A549 (cell line): ENCODE data around the gene EYA2. TPM values are rescaled to one million over a fixed set of nuclear protein-coding genes. Genes with fewer than 3 reads are reported as not detected.

Source experiments
- ATAC-seq, 2 experiments: fragments of 200-7000 bp in 1 of 2; fragments of >200 bp in 1 of 2; cut with Nextera tagmentation in 1 of 2; cut with Tn5 transposase in 1 of 2; 3 replicates each; pipeline versions ENCODE4 v1.8.0 to v1.9.1; 2018 to 2020; ENCODE audit warnings: mild to moderate bottlenecking in 1 of 2, moderate library complexity in 1 of 2
- CTCF ChIA-PET: fragments of 300-600 bp; sonication (Branson Sonifier 250); formaldehyde crosslinking; extraction: SDS; loops from one replicate; lab custom pipeline; 2021; ENCODE audit warnings: antibody characterized with exemption, inconsistent platforms; lab: Yijun Ruan, JAX
- POLR2A ChIA-PET: fragments of 350-600 bp; formaldehyde crosslinking; extraction: SDS; loops from one replicate; lab custom pipeline; 2021; ENCODE audit warnings: antibody characterized with exemption, inconsistent platforms; lab: Yijun Ruan, JAX
- DNase-seq, 2 experiments: peaks; one replicate each; pipeline versions ENCODE4 v3.0.0 to v3.0.0-alpha.2; 2011 to 2016; ENCODE audit warnings: low read depth in 1 of 2, low spot score in 1 of 2
- FAIRE-seq: peaks from 2 replicates; lab custom pipeline; 2011; peaks lifted over from hg19 to GRCh38; lab: Jason Lieb, UNC
- H3K27ac ChIP-seq, 2 experiments: fragments of >200 bp; sonication (Bioruptor Twin); formaldehyde crosslinking; 3 replicates each; pipeline ENCODE4 v1.5.1; 2016 to 2017
- H3K4me1 ChIP-seq: fragments of >200 bp; sonication (Bioruptor Twin); formaldehyde crosslinking; 3 replicates; pipeline ENCODE4 v1.6.1; 2016
- H3K4me2 ChIP-seq: fragments of >200 bp; sonication (Bioruptor Twin); formaldehyde crosslinking; 3 replicates; pipeline ENCODE4 v1.6.1; 2016
- H3K4me3 ChIP-seq: fragments of >200 bp; sonication (Bioruptor Twin); formaldehyde crosslinking; 3 replicates; pipeline ENCODE4 v1.5.1; 2016
- H3K9me3 ChIP-seq: fragments of >200 bp; sonication (Bioruptor Twin); formaldehyde crosslinking; 3 replicates; pipeline ENCODE4 v1.6.1; 2016
- ATOH8 ChIP-seq: fragments of 250-450 bp; sonication (Bioruptor Pico); IDR thresholded peaks from 2 replicates; pipeline ENCODE4 v1.5.0; 2020; ENCODE audit warnings: low read depth, mild to moderate bottlenecking, moderate library complexity
- BCL3 ChIP-seq: fragments of >200 bp; sonication (Bioruptor Twin); formaldehyde crosslinking; IDR thresholded peaks from 3 replicates; pipeline ENCODE4 v1.6.1; 2016
- CEBPB ChIP-seq, 2 experiments: fragments of >200 bp in 1 of 2; sonication (Bioruptor Twin) in 1 of 2; formaldehyde crosslinking in 1 of 2; IDR thresholded peaks; 2 replicates each; pipeline ENCODE4 v1.6.1; 2012 to 2016
- CTCF ChIP-seq: fragments of >200 bp; sonication (Bioruptor Twin); formaldehyde crosslinking; IDR thresholded peaks from 3 replicates; pipeline ENCODE4 v1.5.1; 2016
- ELK1 ChIP-seq: fragments of 150-350 bp; IDR thresholded peaks from 2 replicates; pipeline ENCODE4 v1.6.1; 2014; ENCODE audit warnings: low read depth, mild to moderate bottlenecking, low read length
- EP300 ChIP-seq, 2 experiments: fragments of >200 bp; sonication (Bioruptor Twin); formaldehyde crosslinking; IDR thresholded peaks; 2 replicates in 1 of 2; 3 replicates in 1 of 2; pipeline ENCODE4 v1.6.1; 2016 to 2017
- ESRRA ChIP-seq: fragments of 150-350 bp; IDR thresholded peaks from 2 replicates; pipeline ENCODE4 v1.6.1; 2014; ENCODE audit warnings: mild to moderate bottlenecking, low read length, borderline replicate concordance
- FOSB ChIP-seq: fragments of 250-450 bp; sonication (Bioruptor Pico); IDR thresholded peaks from 2 replicates; pipeline ENCODE4 v1.5.0; 2020; ENCODE audit warnings: mild to moderate bottlenecking, moderate library complexity
- GATA3 ChIP-seq: IDR thresholded peaks from 2 replicates; pipeline ENCODE4 v1.6.1; 2012; ENCODE audit warnings: borderline replicate concordance
- HDAC2 ChIP-seq: fragments of 200-600 bp; sonication (generic); IDR thresholded peaks from 2 replicates; pipeline ENCODE4 v1.6.1; 2016
- HEYL ChIP-seq: fragments of 250-450 bp; sonication (Bioruptor Pico); IDR thresholded peaks from 2 replicates; pipeline ENCODE4 v1.8.0; 2021; ENCODE audit warnings: mild to moderate bottlenecking, moderate library complexity
- HOXB5 ChIP-seq: fragments of 250-450 bp; sonication (Bioruptor Pico); IDR thresholded peaks from 2 replicates; pipeline ENCODE4 v1.5.0; 2020; ENCODE audit warnings: mild to moderate bottlenecking, moderate library complexity
- JUNB ChIP-seq: fragments of >200 bp; sonication (Bioruptor Twin); formaldehyde crosslinking; IDR thresholded peaks from 2 replicates; pipeline ENCODE4 v1.6.1; 2016
- KDM1A ChIP-seq: fragments of 200-600 bp; sonication (generic); IDR thresholded peaks from 2 replicates; pipeline ENCODE4 v1.6.1; 2016; ENCODE audit warnings: low read depth, mild to moderate bottlenecking
- MAX ChIP-seq: IDR thresholded peaks from 2 replicates; pipeline ENCODE4 v1.6.1; 2012
- MYC ChIP-seq: IDR thresholded peaks from 2 replicates; pipeline ENCODE4 v1.6.1; 2012; ENCODE audit warnings: mild to moderate bottlenecking, inconsistent platforms, low read length, improper control_type of control experiment, borderline replicate concordance
- NR3C1 ChIP-seq: fragments of >200 bp; sonication (Bioruptor Twin); formaldehyde crosslinking; IDR thresholded peaks from 3 replicates; pipeline ENCODE4 v1.6.1; 2017
- POLR2A ChIP-seq: IDR thresholded peaks from 2 replicates; pipeline ENCODE4 v1.6.1; 2012; ENCODE audit warnings: mild to moderate bottlenecking, low read length
- POLR2AphosphoS2 ChIP-seq: conservative IDR thresholded peaks from 2 replicates; pipeline ENCODE4 v1.6.1; 2012; ENCODE audit warnings: low read length, improper control_type of control experiment, inconsistent platforms
- RAD21 ChIP-seq, 2 experiments: fragments of >200 bp in 1 of 2; sonication (Bioruptor Twin) in 1 of 2; formaldehyde crosslinking in 1 of 2; IDR thresholded peaks in 1 of 2; conservative IDR thresholded peaks in 1 of 2; 2 replicates in 1 of 2; 3 replicates in 1 of 2; pipeline ENCODE4 v1.6.1; 2012 to 2018; ENCODE audit warnings: inconsistent platforms in 1 of 2
- SMC3 ChIP-seq: fragments of >200 bp; sonication (Bioruptor Twin); formaldehyde crosslinking; IDR thresholded peaks from 3 replicates; pipeline ENCODE4 v1.6.1; 2018; ENCODE audit warnings: inconsistent platforms
- TP53 ChIP-seq: fragments of 250-450 bp; sonication (Bioruptor Pico); IDR thresholded peaks from 2 replicates; pipeline ENCODE4 v1.5.0; 2021; ENCODE audit warnings: mild to moderate bottlenecking, moderate library complexity
- ZC3H11A ChIP-seq: fragments of 450-650 bp; IDR thresholded peaks from 2 replicates; pipeline ENCODE4 v1.6.1; 2014; ENCODE audit warnings: antibody characterized with exemption, mild to moderate bottlenecking
- ZSCAN20 ChIP-seq: fragments of 250-450 bp; sonication (Bioruptor Pico); IDR thresholded peaks from 2 replicates; pipeline ENCODE4 v1.8.0; 2022; ENCODE audit warnings: mild to moderate bottlenecking, moderate library complexity
- WGBS: methylation state at CpG from one replicate; pipeline ENCODE4 v1.1.6; 2017; ENCODE audit errors: missing lambda C conversion rate; 5-methylcytosine and 5-hydroxymethylcytosine counted together
- polyA plus RNA-seq, 4 experiments: library from polyadenylated mRNA; depleted of rRNA in 3 of 4; stranded (reverse); fragments of >200 nt; fragmentation: RNase III in 1 of 4; extraction: RNeasy Plus Mini Kit Qiagen cat#74134 plus additional on column Dnase treatment in 1 of 4; gene quantifications; 2 replicates in 3 of 4; 3 replicates in 1 of 4; pipeline ENCODE4 v1.2.3, GENCODE V29; 2011 to 2017

The EYA2 gene
- polyA plus RNA-seq, 2 of the 4 experiments (the other 2 are of a cell fraction) = 4.5 to 4.6 TPM

- 31% methylated on average over 31 of the region's 34 CpGs for WGBS
- FAIRE-seq (no peak), DNase-seq (peak; percentile 69 to 86), ATAC-seq (peak; percentile 71 to 73)
- peak overlapping the region; percentile 57 for H3K4me2 ChIP-seq
- no peak overlapping the region for H3K4me3 ChIP-seq
- CTCF ChIA-PET = interaction anchor here (0.5 to 17.7 kb wide), 37 partner anchors 8 to 1377 kb away, joined by 3 to 267 read pairs (median 4); partner anchors contain the start of gene NCOA3
- POLR2A ChIA-PET = interaction anchor here (0.6 to 1.2 kb wide), 3 partner anchors 137 to 460 kb away, joined by 3 to 11 read pairs (median 7); no protein-coding TSS in a partner anchor
- TF ChIP-seq EP300 (IDR thresholded peaks at IDR 0.05) = no peak
- TF ChIP-seq SMC3 = peak; percentile 96
- TF ChIP-seq RAD21 (conservative IDR thresholded peaks at IDR 0.05 in 1 of 2, IDR thresholded peaks at IDR 0.05 in 1 of 2) = peak; percentile 96 to 98
- no peak for TF ChIP-seq ESRRA
- 0 out of 2 replicates have a peak, but pooled peaks have one; percentile 47 for TF ChIP-seq HOXB5 (CRISPR knock-in tag)
- peak; percentile 21; the same call in 1 of the 2 replicates for TF ChIP-seq ATOH8 (CRISPR knock-in tag)
- TF ChIP-seq MAX = peak; percentile 62; the same call in 1 of the 2 replicates
- peak; percentile 33 to 71; a peak in 3 of 4 replicates for TF ChIP-seq CEBPB (IDR thresholded peaks at IDR 0.05)
- 0 out of 2 replicates have a peak, but pooled peaks have one; percentile 28 for TF ChIP-seq MYC
- TF ChIP-seq CTCF = peak; percentile 98
- H3K27ac ChIP-seq = peak overlapping the region; percentile 75 to 87
- peaks cover 22% of the 10 kb centered on the region for H3K4me1 ChIP-seq
- no peaks in the 10 kb centered on the region for H3K9me3 ChIP-seq
Observed at GRCh38 chr20:47196091-47197081, 301.7 kb downstream of the EYA2 start.

GRCh38 chr20:47198254-47198671 lies 303.6 kb downstream of the EYA2 start:
- Histone ChIP-seq H3K4me2 (no peak overlapping the region), H3K27ac (peak overlapping the region; percentile 84 to 87), H3K4me3 (no peak overlapping the region), H3K4me1 (peaks cover 23% of the 10 kb centered on the region), H3K9me3 (no peaks in the 10 kb centered on the region)
- DNase-seq (no peak), FAIRE-seq (no peak), ATAC-seq (no peak)
- WGBS = 58% methylated on average over 3 of the region's 3 CpGs
- ChIA-PET POLR2A (interaction anchor here (0.5 kb wide), 1 partner anchor 74 kb away, joined by 3 read pairs; no protein-coding TSS in a partner anchor), CTCF (interaction anchor here (0.8 to 17.7 kb wide), 13 partner anchors 13 to 1422 kb away, joined by 3 to 267 read pairs (median 4); no protein-coding TSS in a partner anchor)
- no peak for TF ChIP-seq HEYL
- peak; percentile 55; the same call in 1 of the 2 replicates for TF ChIP-seq HDAC2
- TF ChIP-seq KDM1A = 0 out of 2 replicates have a peak, but pooled peaks have one; percentile 68
- TF ChIP-seq FOSB (CRISPR knock-in tag) = no peak
- no peak for TF ChIP-seq NR3C1
- no peak for TF ChIP-seq TP53
- TF ChIP-seq MYC = no peak
- no peak for TF ChIP-seq ELK1
- no peak for TF ChIP-seq ZC3H11A
- no peak for TF ChIP-seq ATOH8 (CRISPR knock-in tag)
- no peak for TF ChIP-seq JUNB
- TF ChIP-seq RAD21 (conservative IDR thresholded peaks at IDR 0.05 in 1 of 2, IDR thresholded peaks at IDR 0.05 in 1 of 2) = no peak
- no peak for TF ChIP-seq ZSCAN20
- TF ChIP-seq POLR2AphosphoS2 = no peak
- no peak for TF ChIP-seq POLR2A
- no peak for TF ChIP-seq BCL3
- TF ChIP-seq GATA3 = no peak
